Transverse colon (tissue), 4 donors: Measurements from ENCODE around the gene GPC1. TPM values are rescaled to one million over a fixed set of nuclear protein-coding genes. Genes with fewer than 3 reads are reported as not detected.

Experiments
- DNase-seq: peaks from one replicate; pipeline ENCODE4 v3.0.0-alpha.2; 2019
- H3K27ac ChIP-seq, 4 donors: fragments of 200-600 bp; sonication (generic); 2 replicates each; pipeline ENCODE4 v1.5.1; 2016 to 2018; ENCODE audit warnings: inconsistent platforms in 4 of 4
- H3K27me3 ChIP-seq: fragments of 200-600 bp; sonication (generic); 2 replicates; pipeline ENCODE4 v1.5.1; 2017; ENCODE audit warnings: inconsistent platforms
- H3K36me3 ChIP-seq, 4 donors: fragments of 200-600 bp; sonication (generic); 2 replicates each; pipeline ENCODE4 v1.5.1; 2017 to 2019; ENCODE audit warnings: inconsistent platforms in 4 of 4
- H3K4me1 ChIP-seq, 4 donors: fragments of 200-600 bp; sonication (generic); 2 replicates each; pipeline ENCODE4 v1.5.1; 2017 to 2020; ENCODE audit warnings: inconsistent platforms in 4 of 4
- H3K4me3 ChIP-seq, 4 donors: fragments of 200-600 bp; sonication (generic); 1 replicate in 1 of 4; 2 replicates in 3 of 4; pipeline versions ENCODE4 v1.5.1 to v1.6.1; 2017 to 2019; ENCODE audit warnings: inconsistent platforms in 4 of 4
- H3K9me3 ChIP-seq, 2 donors: fragments of 200-600 bp; sonication (generic); 2 replicates each; pipeline ENCODE4 v1.5.1; 2017 to 2019; ENCODE audit warnings: inconsistent platforms in 2 of 2
- EP300 ChIP-seq: sonication (generic); formaldehyde crosslinking; IDR thresholded peaks from one replicate; pipeline ENCODE4 v1.6.1; 2017; ENCODE audit warnings: antibody characterized with exemption, low read depth
- POLR2A ChIP-seq: fragments of 450-650 bp; IDR thresholded peaks from one replicate; pipeline ENCODE4 v1.6.1; 2016; ENCODE audit warnings: antibody characterized with exemption, mild to moderate bottlenecking, moderate library complexity
- POLR2AphosphoS5 ChIP-seq, 3 donors: sonication (generic); formaldehyde crosslinking; IDR thresholded peaks; one replicate each; pipeline ENCODE4 v1.6.1; 2016; ENCODE audit warnings: antibody characterized with exemption in 3 of 3
- WGBS, 2 donors: methylation state at CpG; one replicate each; pipeline ENCODE4 v1.1.5; 2018; ENCODE audit warnings: low coverage in 1 of 2; 5-methylcytosine and 5-hydroxymethylcytosine counted together
- in situ Hi-C, 4 donors: fragments of 200-750 bp; cut with MboI; loops; one replicate each; pipeline versions ENCODE4 v1.15.0 to v1.15.1; 2017; ENCODE audit warnings: low sequenced_read_pairs in 3 of 4, low pct_ligation_motif_present in 1 of 4, low pct_unique_long_range_greater_than_20kb in 1 of 4
- intact Hi-C: fragments of 100-400 bp; cut with DNase I; formaldehyde crosslinking; loops from one replicate; pipeline ENCODE4 v1.15.1; 2023; ENCODE audit warnings: low total_unique reads
- total RNA-seq, 4 donors: library from RNA; depleted of rRNA; stranded (reverse); fragments of >200 nt; gene quantifications; one replicate each; pipeline ENCODE4 v1.1.0, GENCODE V29; 2016
- TF ChIP-seq, protein P1 (sequence below), 5 experiments: fragments of 200-600 bp in 3 of 5; fragments of 450-650 bp in 2 of 5; sonication (generic) in 3 of 5; IDR thresholded peaks; 1 replicate in 2 of 5; 2 replicates in 3 of 5; pipeline ENCODE4 v1.5.1; 2016 to 2017; ENCODE audit warnings: antibody characterized with exemption in 5 of 5, inconsistent platforms in 3 of 5, mild to moderate bottlenecking in 2 of 5, moderate library complexity in 1 of 5

GPC1 gene
- total RNA-seq, 4 donors from 2014 or later, result 10.4 to 31.8 (median 18.0) TPM

DNA sequence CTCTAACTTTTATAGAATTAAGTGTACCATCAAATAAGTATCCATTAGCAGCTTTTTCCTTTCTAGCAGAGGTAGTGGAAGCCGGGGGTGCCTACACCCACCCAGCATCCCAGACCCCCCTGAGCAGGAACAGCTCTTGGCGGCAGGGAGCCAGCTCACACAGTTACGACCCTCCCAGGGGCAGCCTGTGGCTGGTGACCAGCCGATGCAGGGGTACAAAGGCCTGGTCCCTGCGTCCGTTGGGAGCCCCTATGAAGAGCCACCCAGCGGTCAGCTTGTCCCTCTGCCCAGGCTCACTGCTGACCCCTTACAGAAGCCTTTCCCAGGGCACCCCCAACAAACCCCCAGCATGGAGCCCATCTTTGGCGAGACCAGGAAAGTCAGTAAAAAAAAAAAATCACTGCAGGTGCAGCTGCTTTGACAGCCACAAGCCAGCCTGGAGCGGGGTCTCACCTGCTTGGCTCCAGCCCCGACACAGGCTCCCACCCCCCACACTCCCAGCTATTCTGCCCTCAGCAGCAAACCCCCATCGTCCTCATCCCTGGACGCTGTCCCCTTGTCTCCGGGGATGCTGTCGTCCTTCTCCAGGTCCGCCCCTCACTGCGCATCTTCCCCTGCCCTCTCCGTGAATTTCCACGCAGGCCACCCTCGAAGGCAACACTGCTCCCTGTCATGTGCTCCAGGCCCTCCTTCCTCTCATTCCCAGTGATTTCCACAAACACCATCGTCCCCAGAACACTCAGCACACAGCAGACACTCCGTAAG lies 43.1 kb downstream of the GPC1 start:
- no peaks in the 10 kb centered on the region for H3K36me3 ChIP-seq
- H3K4me3 ChIP-seq, result no peak overlapping the region
- intact Hi-C loops, result no loop called here
- H3K9me3 ChIP-seq, result peaks cover 4 to 10% of the 10 kb centered on the region in 2 donors
- 95 to 98% methylated on average over 8 to 21 of the region's 21 CpGs for WGBS, 2 donors
- in situ Hi-C loops, result no loop called here
- H3K4me1 ChIP-seq, result no peaks in the 10 kb centered on the region
- no peak for TF ChIP-seq POLR2A
- TF ChIP-seq EP300, result no peak
- TF ChIP-seq POLR2AphosphoS5 (IDR thresholded peaks at IDR 0.05), result no peak
- TF ChIP-seq, protein P1, sequence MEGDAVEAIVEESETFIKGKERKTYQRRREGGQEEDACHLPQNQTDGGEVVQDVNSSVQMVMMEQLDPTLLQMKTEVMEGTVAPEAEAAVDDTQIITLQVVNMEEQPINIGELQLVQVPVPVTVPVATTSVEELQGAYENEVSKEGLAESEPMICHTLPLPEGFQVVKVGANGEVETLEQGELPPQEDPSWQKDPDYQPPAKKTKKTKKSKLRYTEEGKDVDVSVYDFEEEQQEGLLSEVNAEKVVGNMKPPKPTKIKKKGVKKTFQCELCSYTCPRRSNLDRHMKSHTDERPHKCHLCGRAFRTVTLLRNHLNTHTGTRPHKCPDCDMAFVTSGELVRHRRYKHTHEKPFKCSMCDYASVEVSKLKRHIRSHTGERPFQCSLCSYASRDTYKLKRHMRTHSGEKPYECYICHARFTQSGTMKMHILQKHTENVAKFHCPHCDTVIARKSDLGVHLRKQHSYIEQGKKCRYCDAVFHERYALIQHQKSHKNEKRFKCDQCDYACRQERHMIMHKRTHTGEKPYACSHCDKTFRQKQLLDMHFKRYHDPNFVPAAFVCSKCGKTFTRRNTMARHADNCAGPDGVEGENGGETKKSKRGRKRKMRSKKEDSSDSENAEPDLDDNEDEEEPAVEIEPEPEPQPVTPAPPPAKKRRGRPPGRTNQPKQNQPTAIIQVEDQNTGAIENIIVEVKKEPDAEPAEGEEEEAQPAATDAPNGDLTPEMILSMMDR (IDR thresholded peaks at IDR 0.05), result no peak
- no peaks in the 10 kb centered on the region for H3K27me3 ChIP-seq
- H3K27ac ChIP-seq, result no peak overlapping the region
- no peak for DNase-seq

DNA sequence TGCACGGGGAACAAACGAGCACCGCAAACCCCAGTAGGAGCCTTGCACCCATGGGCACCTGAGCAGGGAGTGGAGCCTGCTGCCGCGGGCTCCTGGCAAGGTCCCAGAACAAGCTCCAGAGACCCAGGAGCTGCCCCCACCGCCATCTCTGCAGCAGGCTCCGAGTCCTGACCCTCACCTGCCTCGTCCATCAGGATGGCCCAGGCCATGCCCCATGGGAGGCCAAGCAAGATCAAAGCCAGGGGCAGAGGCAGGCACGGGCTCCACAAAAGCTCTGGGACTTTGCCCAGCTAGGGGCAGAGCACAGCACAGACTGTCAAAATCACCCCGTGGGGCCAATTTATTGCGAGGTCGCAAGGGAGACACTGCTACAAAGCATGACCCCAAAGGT lies 43.6 kb downstream of the GPC1 start:
- 93% methylated on average over 12 of the region's 12 CpGs; no CpG with 5 or more reads in 1 of the 2 donors for WGBS, 2 donors
- Histone ChIP-seq H3K27ac (no peak overlapping the region), H3K4me1 (no peaks in the 10 kb centered on the region), H3K4me3 (no peak overlapping the region), H3K9me3 (peaks cover 0 to 4% of the 10 kb centered on the region in 2 donors), H3K27me3 (no peaks in the 10 kb centered on the region), H3K36me3 (no peaks in the 10 kb centered on the region)
- TF ChIP-seq, protein P1 (IDR thresholded peaks at IDR 0.05), result no peak
- TF ChIP-seq POLR2A (no peak), EP300 (no peak), POLR2AphosphoS5 (IDR thresholded peaks at IDR 0.05) (no peak)
- no peak for DNase-seq
- in situ Hi-C loops (no loop called here), intact Hi-C loops (no loop called here)

DNA sequence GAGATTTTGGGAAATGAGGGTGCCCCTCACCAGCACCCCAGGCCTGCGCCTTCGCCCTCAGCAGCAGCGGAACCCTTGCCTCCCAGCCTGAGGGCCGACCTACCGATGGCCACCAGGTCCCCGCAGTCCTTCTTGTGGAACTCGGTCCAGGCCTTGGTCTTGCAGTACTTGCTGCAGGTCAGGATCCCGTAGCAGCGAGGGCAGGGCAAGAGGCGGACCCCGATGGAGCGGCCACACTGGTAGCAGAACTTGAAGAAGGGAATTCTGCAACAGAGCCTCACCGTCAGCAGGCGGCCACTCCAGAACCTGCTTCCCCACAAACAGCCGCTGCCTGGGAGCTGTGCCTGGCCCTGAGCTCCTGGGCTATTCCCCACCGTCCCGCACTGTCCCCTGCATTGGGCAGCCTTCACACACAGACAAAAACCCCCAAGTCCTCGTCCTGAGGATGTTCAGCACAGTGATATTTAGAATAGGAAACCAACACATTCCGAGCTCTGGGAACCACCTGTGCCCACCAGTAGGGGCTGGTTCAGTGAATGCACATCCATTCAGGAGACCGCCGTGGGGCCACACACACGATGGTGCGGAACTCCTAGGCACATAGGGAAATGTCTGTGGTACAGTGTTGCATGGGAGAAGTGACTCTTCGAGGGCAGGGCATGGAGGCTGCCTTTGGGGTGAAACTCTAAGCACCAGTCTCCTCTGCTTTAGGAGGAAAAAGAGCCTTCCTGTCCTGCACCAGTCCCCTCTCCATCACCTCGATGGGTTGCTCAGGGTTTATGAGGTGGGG lies 45.6 kb downstream of the GPC1 start:
- Histone ChIP-seq H3K27ac (no peak overlapping the region), H3K27me3 (no peaks in the 10 kb centered on the region), H3K4me1 (no peaks in the 10 kb centered on the region), H3K4me3 (no peak overlapping the region), H3K36me3 (no peaks in the 10 kb centered on the region), H3K9me3 (peaks cover 0 to 2% of the 10 kb centered on the region in 2 donors)
- TF ChIP-seq POLR2A, result no peak
- TF ChIP-seq POLR2AphosphoS5 (IDR thresholded peaks at IDR 0.05), result no peak
- no peak for TF ChIP-seq EP300
- TF ChIP-seq, protein P1 (IDR thresholded peaks at IDR 0.05), result no peak
- no peak for DNase-seq
- 94% methylated on average over 19 of the region's 25 CpGs; no CpG with 5 or more reads in 1 of the 2 donors for WGBS, 2 donors
- in situ Hi-C loops, result no loop called here
- intact Hi-C loops, result no loop called here

GRCh38 chr2:240481720-240482119 lies 46.3 kb downstream of the GPC1 start:
- no peak for DNase-seq
- Histone ChIP-seq H3K27me3 (no peaks in the 10 kb centered on the region), H3K9me3 (no peaks in the 10 kb centered on the region), H3K4me1 (no peaks in the 10 kb centered on the region), H3K36me3 (no peaks in the 10 kb centered on the region), H3K4me3 (no peak overlapping the region), H3K27ac (no peak overlapping the region)
- 78% methylated on average over 4 of the region's 5 CpGs; no CpG with 5 or more reads in 1 of the 2 donors for WGBS, 2 donors
- in situ Hi-C loops (no loop called here), intact Hi-C loops (no loop called here)
- no peak for TF ChIP-seq POLR2AphosphoS5 (IDR thresholded peaks at IDR 0.05)
